HepG2 (cell line): ENCODE results near the gene NPHP4. TPM values are rescaled to one million over a fixed set of nuclear protein-coding genes. Genes with fewer than 3 reads are reported as not detected.

ENCODE experiments used
- EHMT2 ChIP-seq: fragments of 200-600 bp; sonication (generic); IDR thresholded peaks from 2 replicates; pipeline ENCODE4 v1.7.0; 2017; ENCODE audit warnings: antibody characterized with exemption, low read depth, low read length, borderline replicate concordance
- ELF3 ChIP-seq: IDR thresholded peaks from 2 replicates; pipeline ENCODE4 v1.6.1; 2016; ENCODE audit warnings: missing genetic modification reagents, missing compliant biosample characterization
- HNRNPK ChIP-seq: fragments of 200-400 bp; formaldehyde crosslinking; IDR thresholded peaks from 2 replicates; pipeline ENCODE4 v1.6.1; 2018; ENCODE audit warnings: low read length, low read depth, moderate library complexity, mild to moderate bottlenecking; ENCODE audit not compliant: poor library complexity, severe bottlenecking
- KDM2A ChIP-seq: sonication (generic); formaldehyde crosslinking; IDR thresholded peaks from 2 replicates; pipeline ENCODE4 v1.4.0; 2020; ENCODE audit warnings: low read depth, missing genetic modification reagents, borderline replicate concordance
- NFIC ChIP-seq: IDR thresholded peaks from 2 replicates; pipeline ENCODE4 v1.6.1; 2012; ENCODE audit warnings: mild to moderate bottlenecking, low read length, inconsistent platforms
- RBFOX2 ChIP-seq: fragments of 200-400 bp; formaldehyde crosslinking; IDR thresholded peaks from 2 replicates; pipeline ENCODE4 v1.6.1; 2017; ENCODE audit warnings: low read depth, mild to moderate bottlenecking, low read length
- SIN3A ChIP-seq: IDR thresholded peaks from 2 replicates; pipeline ENCODE4 v1.6.1; 2011; ENCODE audit warnings: low read depth, mild to moderate bottlenecking, control low read depth, low read length, borderline replicate concordance
- SKI ChIP-seq: fragments of 450-650 bp; IDR thresholded peaks from one replicate; pipeline ENCODE4 v1.6.1; 2018; ENCODE audit warnings: mild to moderate bottlenecking; ENCODE audit not compliant: partially characterized antibody
- SP1 ChIP-seq, 2 experiments: fragments of 450-650 bp in 1 of 2; sonication (generic) in 1 of 2; formaldehyde crosslinking in 1 of 2; IDR thresholded peaks; 2 replicates each; pipeline versions ENCODE4 v1.4.0 to v1.6.1; 2016 to 2020; ENCODE audit warnings: missing genetic modification reagents in 1 of 2
- TSC22D2 ChIP-seq: sonication (generic); formaldehyde crosslinking; IDR thresholded peaks from 2 replicates; pipeline ENCODE4 v1.5.1; 2020; ENCODE audit warnings: missing genetic modification reagents, mild to moderate bottlenecking, borderline replicate concordance
- YY1 ChIP-seq: IDR thresholded peaks from 2 replicates; pipeline ENCODE4 v1.6.1; 2011; ENCODE audit warnings: low read length, low read depth, moderate library complexity, mild to moderate bottlenecking; ENCODE audit not compliant: insufficient read depth, insufficient replicate concordance
- ZFP1 ChIP-seq: IDR thresholded peaks from 2 replicates; pipeline ENCODE4 v1.6.1; 2016
- ZFP90 ChIP-seq: sonication (generic); formaldehyde crosslinking; IDR thresholded peaks from 2 replicates; pipeline ENCODE4 v1.8.0; 2022; ENCODE audit warnings: missing genetic modification reagents, mild to moderate bottlenecking, inconsistent platforms, borderline replicate concordance
- ZNF20 ChIP-seq: sonication (generic); formaldehyde crosslinking; IDR thresholded peaks from 2 replicates; pipeline ENCODE4 v1.4.0; 2020; ENCODE audit warnings: mild to moderate bottlenecking, moderate library complexity, missing genetic modification reagents
- ZNF205 ChIP-seq: IDR thresholded peaks from 2 replicates; pipeline ENCODE4 v1.6.1; 2018; ENCODE audit warnings: missing biosample characterization, missing genetic modification reagents
- ZNF260 ChIP-seq: sonication (generic); formaldehyde crosslinking; IDR thresholded peaks from 2 replicates; pipeline ENCODE4 v1.4.0; 2020; ENCODE audit warnings: missing genetic modification reagents, low read depth, mild to moderate bottlenecking, borderline replicate concordance
- ZNF343 ChIP-seq: sonication (generic); formaldehyde crosslinking; IDR thresholded peaks from 2 replicates; pipeline ENCODE4 v1.4.0; 2020; ENCODE audit warnings: mild to moderate bottlenecking, missing genetic modification reagents
- ZNF441 ChIP-seq: sonication (generic); formaldehyde crosslinking; IDR thresholded peaks from 2 replicates; pipeline ENCODE4 v1.7.0; 2021; ENCODE audit warnings: missing genetic modification reagents, borderline replicate concordance
- ZNF879 ChIP-seq: sonication (generic); formaldehyde crosslinking; IDR thresholded peaks from 2 replicates; pipeline ENCODE4 v1.8.1; 2023; ENCODE audit warnings: missing genetic modification reagents
- ZSCAN12 ChIP-seq: sonication (generic); formaldehyde crosslinking; IDR thresholded peaks from 2 replicates; pipeline ENCODE4 v1.9.0; 2021; ENCODE audit warnings: mild to moderate bottlenecking, missing genetic modification reagents
- polyA plus RNA-seq, 8 experiments: library from polyadenylated mRNA; depleted of rRNA in 3 of 8; stranded (reverse) in 7 of 8; unstranded in 1 of 8; fragments of >200 nt; fragmentation: Illumina TruSeq in 4 of 8; extraction: Trizol in 4 of 8; gene quantifications; 2 replicates each; pipeline versions ENCODE4 v1.2.1 to v1.2.3, GENCODE V29; 2011 to 2016; ENCODE audit warnings: low read depth in 4 of 8, missing spikeins in 1 of 8, mixed read lengths in 1 of 8; ENCODE audit not compliant: insufficient read depth in 1 of 8
- total RNA-seq, 5 experiments: library from RNA; depleted of rRNA; stranded (reverse); fragments of >200 nt; fragmentation: Illumina TruSeq; extraction: Trizol; gene quantifications; 2 replicates each; pipeline ENCODE4 v1.2.3, GENCODE V29; 2016; ENCODE audit warnings: low read depth in 1 of 5
- TF ChIP-seq, protein P1 (sequence below): IDR thresholded peaks from 2 replicates; pipeline ENCODE4 v1.6.1; 2016
- TF ChIP-seq, protein P2 (sequence below): sonication (generic); formaldehyde crosslinking; IDR thresholded peaks from 2 replicates; pipeline ENCODE4 v1.5.0; 2020; ENCODE audit warnings: missing genetic modification reagents
- TF ChIP-seq, protein P3 (sequence below): sonication (generic); formaldehyde crosslinking; IDR thresholded peaks from 2 replicates; pipeline ENCODE4 v1.4.0; 2020; ENCODE audit warnings: missing genetic modification reagents
- TF ChIP-seq, protein P4 (sequence below): sonication (generic); formaldehyde crosslinking; IDR thresholded peaks from 2 replicates; pipeline ENCODE4 v1.4.0; 2020; ENCODE audit warnings: missing genetic modification reagents

Gene NPHP4
- total and polyA plus RNA-seq, 2 of the 13 experiments (the other 11 are each of a cell fraction or from before 2014, with no cell fraction given): 4.4 to 6.8 TPM

DNA sequence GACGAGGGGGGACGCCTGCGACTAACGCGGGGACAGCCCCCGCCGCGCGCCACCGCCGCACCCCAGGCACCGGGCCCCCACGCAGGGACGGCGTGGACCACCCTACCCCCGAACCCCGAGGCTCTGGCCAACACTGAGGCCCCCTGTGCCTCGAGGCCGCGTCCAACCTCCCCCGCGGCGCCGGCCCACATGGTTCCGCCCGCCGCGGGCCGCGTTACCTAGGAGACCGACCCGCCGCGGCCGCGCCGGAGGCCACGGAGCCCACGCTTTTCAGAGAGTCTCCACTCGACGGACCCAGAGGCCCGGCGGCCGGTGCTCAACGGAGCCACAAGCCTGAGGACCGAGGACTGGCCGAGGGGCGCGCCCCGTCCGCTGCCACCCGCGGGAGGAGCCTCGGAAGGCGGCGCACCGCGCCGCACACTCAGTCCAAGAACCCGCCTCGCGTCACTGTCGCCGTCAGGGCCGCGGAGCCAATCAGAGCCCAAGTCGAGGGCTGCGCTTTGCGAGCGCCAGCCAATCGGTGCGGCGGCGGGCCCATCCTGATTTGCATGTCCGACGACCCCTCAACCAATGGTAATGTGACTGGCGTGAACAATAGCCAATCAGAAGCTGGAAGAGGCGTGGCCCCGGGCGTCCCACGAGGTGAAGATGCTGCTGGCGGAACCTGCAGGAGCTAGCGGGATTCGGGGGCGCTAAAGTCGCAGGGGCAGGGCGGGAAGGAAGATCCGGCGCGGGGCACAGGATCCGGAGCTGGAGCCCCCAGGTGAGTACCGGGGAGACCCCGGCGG is at the start of gene NPHP4 (continued):
- TF ChIP-seq, protein P1, sequence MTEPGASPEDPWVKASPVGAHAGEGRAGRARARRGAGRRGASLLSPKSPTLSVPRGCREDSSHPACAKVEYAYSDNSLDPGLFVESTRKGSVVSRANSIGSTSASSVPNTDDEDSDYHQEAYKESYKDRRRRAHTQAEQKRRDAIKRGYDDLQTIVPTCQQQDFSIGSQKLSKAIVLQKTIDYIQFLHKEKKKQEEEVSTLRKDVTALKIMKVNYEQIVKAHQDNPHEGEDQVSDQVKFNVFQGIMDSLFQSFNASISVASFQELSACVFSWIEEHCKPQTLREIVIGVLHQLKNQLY: no peak
- TF ChIP-seq KDM2A: peak; percentile 65; the same call in 1 of the 2 replicates
- peak; percentile 11; the same call in 1 of the 2 replicates for TF ChIP-seq TSC22D2
- TF ChIP-seq SIN3A: peak; percentile 67; the same call in 1 of the 2 replicates
- no peak for TF ChIP-seq SP1 (IDR thresholded peaks at IDR 0.05)
- peak; percentile 89 for TF ChIP-seq SP1 (CRISPR knock-in tag; IDR thresholded peaks at IDR 0.05)
- TF ChIP-seq, protein P2, sequence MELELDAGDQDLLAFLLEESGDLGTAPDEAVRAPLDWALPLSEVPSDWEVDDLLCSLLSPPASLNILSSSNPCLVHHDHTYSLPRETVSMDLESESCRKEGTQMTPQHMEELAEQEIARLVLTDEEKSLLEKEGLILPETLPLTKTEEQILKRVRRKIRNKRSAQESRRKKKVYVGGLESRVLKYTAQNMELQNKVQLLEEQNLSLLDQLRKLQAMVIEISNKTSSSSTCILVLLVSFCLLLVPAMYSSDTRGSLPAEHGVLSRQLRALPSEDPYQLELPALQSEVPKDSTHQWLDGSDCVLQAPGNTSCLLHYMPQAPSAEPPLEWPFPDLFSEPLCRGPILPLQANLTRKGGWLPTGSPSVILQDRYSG (CRISPR knock-in tag): 0 out of 2 replicates have a peak, but pooled peaks have one; percentile 63
- TF ChIP-seq, protein P3, sequence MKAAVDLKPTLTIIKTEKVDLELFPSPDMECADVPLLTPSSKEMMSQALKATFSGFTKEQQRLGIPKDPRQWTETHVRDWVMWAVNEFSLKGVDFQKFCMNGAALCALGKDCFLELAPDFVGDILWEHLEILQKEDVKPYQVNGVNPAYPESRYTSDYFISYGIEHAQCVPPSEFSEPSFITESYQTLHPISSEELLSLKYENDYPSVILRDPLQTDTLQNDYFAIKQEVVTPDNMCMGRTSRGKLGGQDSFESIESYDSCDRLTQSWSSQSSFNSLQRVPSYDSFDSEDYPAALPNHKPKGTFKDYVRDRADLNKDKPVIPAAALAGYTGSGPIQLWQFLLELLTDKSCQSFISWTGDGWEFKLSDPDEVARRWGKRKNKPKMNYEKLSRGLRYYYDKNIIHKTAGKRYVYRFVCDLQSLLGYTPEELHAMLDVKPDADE (CRISPR knock-in tag): 0 out of 2 replicates have a peak, but pooled peaks have one; percentile 76
- TF ChIP-seq ZFP1 (CRISPR knock-in tag): no peak
- peak; percentile 91 for TF ChIP-seq HNRNPK
- TF ChIP-seq ZNF20 (CRISPR knock-in tag): no peak
- TF ChIP-seq ZNF260: no peak
- no peak for TF ChIP-seq ZNF205 (CRISPR knock-in tag)
- peak; percentile 55; the same call in 1 of the 2 replicates for TF ChIP-seq ZFP90 (CRISPR knock-in tag)
- no peak for TF ChIP-seq ZNF343
- TF ChIP-seq ZNF441 (CRISPR knock-in tag): 0 out of 2 replicates have a peak, but pooled peaks have one; percentile 44
- no peak for TF ChIP-seq ZSCAN12
- TF ChIP-seq EHMT2: no peak
- TF ChIP-seq, protein P4, sequence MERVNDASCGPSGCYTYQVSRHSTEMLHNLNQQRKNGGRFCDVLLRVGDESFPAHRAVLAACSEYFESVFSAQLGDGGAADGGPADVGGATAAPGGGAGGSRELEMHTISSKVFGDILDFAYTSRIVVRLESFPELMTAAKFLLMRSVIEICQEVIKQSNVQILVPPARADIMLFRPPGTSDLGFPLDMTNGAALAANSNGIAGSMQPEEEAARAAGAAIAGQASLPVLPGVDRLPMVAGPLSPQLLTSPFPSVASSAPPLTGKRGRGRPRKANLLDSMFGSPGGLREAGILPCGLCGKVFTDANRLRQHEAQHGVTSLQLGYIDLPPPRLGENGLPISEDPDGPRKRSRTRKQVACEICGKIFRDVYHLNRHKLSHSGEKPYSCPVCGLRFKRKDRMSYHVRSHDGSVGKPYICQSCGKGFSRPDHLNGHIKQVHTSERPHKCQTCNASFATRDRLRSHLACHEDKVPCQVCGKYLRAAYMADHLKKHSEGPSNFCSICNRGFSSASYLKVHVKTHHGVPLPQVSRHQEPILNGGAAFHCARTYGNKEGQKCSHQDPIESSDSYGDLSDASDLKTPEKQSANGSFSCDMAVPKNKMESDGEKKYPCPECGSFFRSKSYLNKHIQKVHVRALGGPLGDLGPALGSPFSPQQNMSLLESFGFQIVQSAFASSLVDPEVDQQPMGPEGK: 0 out of 2 replicates have a peak, but pooled peaks have one; percentile 26
- peak; percentile 81 for TF ChIP-seq RBFOX2
- peak; percentile 42 for TF ChIP-seq SKI
- TF ChIP-seq NFIC: no peak
- TF ChIP-seq ELF3 (CRISPR knock-in tag): 0 out of 2 replicates have a peak, but pooled peaks have one; percentile 13
- peak; percentile 58 for TF ChIP-seq YY1
- TF ChIP-seq ZNF879 (CRISPR knock-in tag): 0 out of 2 replicates have a peak, but pooled peaks have one; percentile 32
